ENCODE results near the gene ATP5F1E.

Gene ATP5F1E

DNA sequence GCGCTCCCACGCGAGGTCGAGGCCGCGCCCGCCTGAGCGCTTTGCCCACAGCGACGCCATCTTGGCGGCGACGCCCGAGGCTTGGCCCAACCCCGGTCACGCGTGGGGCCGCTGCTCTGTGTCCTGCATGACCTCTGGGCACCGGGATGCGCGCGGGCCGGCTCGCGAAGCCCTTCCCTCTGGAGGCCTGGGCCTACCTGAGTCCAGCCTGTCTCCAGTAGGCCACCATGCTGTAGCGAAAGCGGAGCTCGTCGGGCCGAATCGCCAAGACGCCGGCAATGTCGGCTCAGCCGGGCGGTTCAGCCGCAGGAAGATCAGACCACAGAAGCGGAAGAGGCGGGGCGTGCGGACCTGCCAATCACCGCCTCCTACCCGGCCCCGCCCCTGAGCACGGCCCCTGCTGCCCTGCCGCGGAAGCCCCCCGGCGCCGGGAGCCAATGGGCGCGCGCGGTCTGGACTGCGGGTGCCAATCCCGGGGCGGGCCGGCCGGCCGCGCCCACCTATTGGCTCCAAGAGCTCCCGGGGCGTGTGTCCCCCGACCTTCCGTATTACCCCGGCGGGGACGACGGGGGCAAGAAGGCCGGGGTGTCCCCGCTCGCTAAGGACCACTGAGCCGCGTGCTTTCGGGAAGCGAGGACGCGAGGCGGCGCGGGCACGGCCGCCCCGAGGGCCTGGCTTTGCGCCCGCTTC, at the start of gene ATP5F1E:
Gene ATP5F1E (minus strand): TSS at position 313 of the 690 bp plus-strand sequence. CDS start 84 bp downstream, at position 229.
- DNase-seq, result peak; percentile 94

DNA sequence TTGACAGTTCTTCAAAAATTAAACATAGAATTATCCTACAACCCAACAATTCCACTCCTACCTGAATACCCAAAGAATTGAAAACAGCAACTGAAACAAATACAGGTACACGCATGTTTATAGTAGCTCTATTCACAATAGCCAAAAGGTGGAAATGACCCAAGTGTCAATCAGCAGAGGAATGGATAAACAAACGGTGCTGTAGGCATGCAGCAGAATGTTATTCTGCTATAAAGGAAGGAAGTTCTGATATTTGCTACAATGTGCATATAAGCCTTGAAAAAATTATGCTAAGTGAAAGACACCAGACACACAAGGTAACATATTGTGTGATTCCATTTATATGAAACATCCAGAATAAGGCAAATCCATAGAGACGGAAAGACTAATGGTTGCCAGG, 48.9 kb upstream of the ATP5F1E start:
- no peak for DNase-seq

DNA sequence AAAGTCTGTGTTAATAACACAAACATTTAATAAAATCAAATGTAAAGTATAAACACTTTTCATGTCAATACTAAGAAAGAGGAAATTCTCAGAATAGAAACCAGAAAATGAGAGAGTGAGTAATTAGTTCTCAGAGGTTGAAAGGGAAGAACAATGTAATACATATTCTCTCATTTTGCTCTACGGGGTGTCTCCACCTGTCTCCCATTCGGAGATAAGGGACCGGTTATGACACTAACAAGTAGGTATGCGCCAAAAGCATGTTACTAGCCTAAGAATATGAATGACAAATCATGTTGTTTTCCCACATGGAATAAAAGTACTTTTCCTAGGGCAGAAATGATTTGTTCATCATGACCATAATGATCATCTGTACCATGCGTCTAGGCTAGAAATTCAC, 46.1 kb upstream of the ATP5F1E start:
- DNase-seq, result no peak

DNA sequence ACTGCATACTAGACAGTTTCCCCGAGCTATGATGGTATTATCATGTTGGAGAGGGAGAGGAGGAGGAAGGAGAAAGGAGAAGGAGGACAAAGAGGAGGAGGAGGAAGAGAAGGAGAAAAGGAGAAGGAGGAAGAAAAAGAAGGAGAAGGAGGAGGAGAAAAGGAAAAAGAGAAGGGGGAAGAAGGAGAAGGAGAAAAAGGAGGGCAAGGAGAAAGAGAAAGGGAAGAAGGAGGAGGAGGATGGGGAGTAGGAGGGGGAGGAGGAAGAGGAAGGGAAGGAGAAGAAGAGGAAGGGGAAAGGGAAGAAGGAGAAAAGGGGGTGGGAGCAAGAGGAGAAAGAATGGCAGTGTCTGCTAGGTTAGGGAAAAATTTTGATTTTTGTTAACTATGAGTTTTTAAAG, 45.6 kb upstream of the ATP5F1E start:
- no peak for DNase-seq

DNA sequence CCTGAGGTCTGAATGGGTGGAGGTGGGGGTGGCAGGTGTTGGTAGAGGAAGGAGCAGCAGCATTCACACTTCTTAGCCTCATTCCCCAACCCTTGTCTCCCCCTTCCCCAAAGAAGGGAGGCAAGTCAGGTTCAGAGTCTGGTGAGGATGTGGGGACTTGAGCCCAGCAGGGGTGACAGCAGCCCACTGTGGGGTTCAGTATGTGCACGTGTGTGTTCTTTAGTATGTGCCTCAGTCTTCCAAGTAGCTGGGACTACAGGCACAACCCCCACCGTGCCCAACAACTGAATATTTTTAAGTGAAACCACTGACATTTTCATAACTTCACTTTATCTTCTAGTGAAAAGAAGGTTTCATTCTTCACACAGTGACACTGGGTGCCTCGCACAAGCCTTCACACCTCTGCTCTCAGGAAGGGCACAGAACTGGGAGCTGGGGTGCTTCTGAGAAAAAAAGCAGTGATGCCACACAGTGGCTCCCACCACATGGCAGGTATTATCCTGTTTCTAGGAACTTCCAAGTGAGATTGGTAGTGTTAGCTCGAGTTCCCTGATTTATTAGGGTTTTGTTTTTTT, 43.9 kb upstream of the ATP5F1E start:
- no peak for DNase-seq

DNA sequence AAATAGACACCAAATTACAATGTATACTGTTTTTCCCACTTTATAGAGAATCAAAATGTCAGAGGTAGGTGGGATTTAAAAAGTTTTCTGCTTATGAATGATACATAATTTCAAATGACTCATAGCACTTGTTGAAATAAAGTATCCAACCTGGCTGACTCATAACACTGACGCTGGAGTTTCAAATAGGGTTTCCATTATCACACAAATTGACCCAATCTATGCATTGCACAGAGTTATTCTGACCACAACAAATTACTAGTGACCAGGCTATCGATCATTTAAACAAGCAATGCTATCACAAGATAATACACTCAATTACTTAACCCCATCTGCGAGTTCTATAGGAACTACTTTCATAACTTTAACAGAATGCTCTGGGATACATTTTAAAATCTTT, 42.3 kb upstream of the ATP5F1E start:
- DNase-seq, result no peak

DNA sequence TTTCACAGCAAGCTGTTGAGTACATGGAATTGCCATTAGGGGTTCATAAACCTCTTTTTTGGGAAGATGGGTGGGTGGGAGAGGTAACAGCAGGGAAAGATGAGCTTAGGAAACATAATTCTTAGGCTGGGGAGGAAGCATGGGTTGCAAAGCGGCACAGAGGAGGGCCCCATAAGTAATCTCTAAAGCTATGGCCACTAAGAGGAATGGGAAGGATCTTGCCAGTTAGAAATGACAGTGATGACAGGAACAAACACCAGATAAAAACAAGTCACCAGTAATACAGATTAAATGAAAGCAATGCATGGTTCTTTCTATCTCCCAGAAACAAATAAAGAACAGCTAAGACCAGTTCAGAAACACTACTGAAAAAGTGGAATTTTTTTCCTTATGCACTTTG, 41.4 kb upstream of the ATP5F1E start:
- DNase-seq, result no peak

DNA sequence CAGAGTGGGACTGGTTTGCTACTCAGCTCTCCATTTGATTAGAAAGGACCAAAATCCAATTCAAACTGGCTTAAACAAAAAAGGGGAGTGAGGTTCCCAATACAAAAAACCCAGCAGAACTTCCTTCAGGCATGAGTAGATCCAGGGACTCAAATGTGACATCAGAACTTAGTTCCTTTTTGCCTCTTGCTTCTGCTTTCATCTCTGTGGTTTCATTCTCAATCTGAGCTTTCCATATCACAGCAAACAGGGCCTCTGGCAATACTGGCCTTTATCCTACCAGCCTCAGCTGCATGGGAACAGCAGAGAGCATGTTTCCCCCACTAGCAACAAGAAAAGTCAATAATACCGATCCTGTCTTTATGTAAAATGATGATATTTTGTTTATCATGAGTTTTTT, 39.1 kb upstream of the ATP5F1E start:
- DNase-seq, result no peak

DNA sequence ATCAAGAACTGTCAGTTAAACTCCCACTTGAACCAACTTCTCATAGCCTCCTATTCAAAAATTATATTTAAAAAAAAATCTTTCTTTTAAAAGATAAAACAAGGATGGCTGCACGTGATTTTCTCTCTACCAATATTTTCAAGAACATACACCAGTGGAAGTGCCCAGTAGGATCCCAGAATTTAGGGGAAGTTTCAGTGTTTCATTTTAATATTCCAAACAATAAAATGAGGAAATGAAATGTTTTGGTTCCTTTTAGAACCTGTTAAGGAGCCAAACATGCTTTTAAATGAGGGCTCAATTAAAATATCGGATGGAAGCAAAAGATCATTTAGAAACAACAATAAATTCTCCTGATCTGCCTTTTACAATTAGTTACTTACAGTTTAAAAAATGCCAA, 36.9 kb upstream of the ATP5F1E start:
- DNase-seq, result no peak

DNA sequence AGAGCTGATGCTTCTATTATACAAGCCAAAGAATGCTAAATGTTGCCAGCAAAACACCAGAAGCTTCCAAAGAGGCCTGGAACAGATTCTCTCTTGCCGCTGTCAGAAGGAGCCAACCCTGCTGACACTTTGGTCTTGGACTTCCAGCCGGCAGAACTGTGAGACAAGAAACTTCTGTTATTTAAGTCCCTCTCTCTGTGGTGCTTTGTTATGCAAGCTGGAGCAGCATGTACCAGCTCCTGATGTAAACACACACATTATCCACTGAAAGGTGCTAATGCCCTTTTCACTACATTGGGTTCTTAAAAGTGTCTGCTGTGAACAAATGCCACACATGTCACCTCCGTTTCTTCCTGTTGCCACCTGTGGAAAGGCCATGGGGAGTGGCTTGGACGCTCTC, 36.4 kb upstream of the ATP5F1E start:
- no peak for DNase-seq

DNA sequence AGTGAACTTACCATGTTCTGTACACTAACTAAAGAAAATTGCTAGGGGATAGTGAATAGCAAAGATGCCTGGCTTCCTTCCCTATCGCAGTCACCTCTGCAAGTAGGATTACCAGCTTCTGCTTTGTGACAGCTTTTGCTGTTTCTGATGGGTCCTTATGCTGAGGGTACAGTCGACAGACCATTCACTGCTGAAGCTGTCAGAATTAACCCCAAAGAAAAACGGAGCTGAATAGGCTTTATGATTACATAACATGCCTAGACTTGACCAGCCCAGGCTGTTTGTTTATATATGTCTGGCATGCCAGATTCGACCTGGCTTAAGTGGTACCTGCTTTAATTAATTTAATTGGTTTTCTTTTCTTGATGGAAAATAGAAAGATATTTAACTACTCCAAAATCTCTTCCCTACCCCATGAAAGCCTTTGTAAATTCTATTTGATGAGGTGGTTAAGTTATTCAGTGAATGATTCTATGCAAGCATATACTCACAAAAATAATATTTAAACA, 32.1 kb upstream of the ATP5F1E start:
- no peak for DNase-seq

DNA sequence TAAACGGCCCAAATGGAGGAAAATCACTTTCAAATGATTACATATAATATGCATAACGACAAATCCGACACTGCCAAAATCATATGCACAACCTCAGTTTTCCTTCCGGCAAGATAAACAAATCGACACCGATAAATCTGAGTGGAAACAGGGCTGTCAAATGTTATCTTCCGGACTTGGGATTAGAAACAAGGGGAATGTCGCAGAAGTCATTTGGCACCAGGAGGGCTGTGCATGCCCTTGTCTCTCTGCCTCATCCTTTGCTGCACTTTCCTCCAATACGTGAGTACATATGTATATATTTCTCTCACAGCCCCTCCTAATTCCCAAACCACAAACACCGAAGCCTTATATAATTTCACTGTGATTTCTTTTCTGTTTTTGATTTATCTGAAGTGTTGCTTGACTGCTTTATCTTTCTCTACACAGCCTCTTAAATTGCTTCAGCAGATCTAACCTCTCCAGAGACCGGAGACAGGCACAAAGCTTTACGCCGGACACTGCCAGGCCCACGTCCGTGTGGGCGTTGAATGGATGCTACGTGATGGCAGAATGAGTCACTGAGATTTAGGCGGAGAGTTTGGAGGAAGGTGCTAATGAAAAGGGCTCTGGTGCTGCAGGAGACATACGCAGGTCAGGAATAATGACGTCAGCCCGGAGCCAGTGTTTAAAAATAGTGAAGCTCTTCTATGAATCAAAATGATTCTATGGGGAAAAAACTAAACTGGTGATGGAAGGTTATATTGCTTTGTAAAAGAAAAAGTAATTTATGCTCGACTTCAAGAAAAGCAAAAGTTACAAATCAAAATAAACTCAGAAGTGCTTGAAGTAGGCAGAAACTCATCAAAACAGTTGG, 31.5 kb upstream of the ATP5F1E start:
- DNase-seq, result no peak

DNA sequence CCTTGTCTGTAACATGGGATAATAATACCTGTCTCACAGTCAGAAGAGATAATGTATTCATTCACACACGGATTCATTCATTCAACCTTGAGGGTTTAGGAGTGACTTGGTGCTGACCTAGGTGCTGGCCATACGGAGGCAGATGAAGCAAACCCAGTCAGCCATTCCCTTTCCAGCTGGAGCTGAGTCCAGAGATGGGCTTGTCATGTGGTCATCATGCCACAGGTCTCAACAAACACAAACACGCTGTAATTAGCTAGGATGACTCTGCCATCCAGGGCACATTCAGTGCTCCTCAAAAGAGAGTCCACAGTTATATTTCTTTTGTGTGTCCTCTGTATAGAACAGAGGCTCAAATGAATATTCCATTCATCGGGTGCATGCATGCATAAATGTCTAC, 29.9 kb upstream of the ATP5F1E start:
- no peak for DNase-seq

DNA sequence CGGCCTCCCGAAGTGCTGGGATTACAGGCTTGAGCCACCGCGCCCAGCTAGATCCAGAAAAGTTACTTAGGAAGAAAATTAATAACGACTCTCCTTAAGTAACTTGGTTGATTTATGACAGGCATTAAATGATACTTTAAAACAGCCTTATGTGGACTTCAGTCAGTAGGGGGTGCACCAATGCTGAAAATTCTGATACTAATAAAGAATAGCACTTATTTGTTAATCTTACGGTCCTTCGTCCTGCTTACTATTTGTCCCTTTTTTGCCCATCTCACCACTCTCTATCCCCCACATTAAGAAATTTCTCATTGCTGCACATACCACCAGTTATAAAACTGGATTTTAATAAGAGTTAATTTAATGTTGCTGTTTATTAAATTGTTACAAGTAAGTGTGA, 23.2 kb upstream of the ATP5F1E start:
- DNase-seq, result no peak

DNA sequence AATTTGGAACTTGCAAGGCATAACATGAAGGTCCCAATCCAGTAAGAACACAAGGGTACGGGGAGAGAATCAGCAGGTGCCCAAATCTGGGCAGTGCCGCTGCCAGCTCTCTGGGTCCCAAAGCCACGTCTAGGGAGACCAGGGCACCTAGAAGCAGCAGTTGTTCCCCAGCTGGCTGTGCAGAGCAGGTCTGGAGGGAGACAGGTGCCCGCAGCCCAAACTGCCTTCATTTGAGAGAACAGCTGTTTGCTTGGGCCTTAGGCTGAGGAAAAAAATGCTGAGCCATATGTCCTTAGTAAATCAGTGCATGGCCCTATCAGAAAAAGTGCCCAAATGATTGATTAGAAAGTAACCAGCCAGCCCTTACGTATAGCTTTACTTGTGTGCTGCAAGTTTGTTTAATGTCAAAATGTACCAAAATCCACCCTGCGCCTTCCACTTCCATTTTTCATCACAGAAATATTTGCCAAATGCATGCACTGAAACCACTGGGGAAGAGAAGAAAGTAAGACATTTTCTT, 19.6 kb upstream of the ATP5F1E start:
- no peak for DNase-seq

DNA sequence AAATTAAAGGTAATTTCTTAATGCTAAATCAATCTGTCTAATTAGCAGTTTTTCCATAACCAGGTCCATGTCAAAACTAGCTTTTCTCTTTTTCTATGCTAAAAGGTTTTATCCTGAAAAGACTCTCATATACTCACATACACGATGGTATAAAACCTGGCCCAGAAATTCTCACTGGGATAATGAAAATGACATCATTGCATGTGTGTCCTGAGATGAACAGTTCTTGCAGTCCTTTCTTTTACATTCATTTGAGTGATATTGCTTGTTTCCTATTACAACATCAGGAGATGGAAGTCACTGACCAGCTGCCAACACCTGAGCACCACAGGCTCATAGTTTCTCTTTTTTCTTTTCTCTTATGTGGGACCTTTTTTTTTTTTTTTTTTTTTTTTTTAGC, 18.3 kb upstream of the ATP5F1E start:
- DNase-seq, result no peak

DNA sequence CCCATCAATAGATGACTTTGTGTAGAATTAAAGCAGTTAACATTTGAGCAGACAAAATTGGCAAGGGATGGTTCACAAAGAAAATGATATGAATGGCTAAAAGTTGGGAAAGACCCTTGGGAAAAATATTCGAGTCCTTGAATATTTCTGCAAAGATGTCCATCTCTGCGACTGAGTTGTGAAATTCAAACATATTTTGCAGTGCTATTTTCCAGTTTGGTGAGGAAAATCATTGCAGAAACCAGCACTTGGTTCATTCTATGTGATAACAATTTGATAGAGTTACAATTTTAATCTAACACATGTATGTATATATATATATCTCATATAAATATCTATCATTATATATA, 16.5 kb upstream of the ATP5F1E start:
- DNase-seq, result no peak

DNA sequence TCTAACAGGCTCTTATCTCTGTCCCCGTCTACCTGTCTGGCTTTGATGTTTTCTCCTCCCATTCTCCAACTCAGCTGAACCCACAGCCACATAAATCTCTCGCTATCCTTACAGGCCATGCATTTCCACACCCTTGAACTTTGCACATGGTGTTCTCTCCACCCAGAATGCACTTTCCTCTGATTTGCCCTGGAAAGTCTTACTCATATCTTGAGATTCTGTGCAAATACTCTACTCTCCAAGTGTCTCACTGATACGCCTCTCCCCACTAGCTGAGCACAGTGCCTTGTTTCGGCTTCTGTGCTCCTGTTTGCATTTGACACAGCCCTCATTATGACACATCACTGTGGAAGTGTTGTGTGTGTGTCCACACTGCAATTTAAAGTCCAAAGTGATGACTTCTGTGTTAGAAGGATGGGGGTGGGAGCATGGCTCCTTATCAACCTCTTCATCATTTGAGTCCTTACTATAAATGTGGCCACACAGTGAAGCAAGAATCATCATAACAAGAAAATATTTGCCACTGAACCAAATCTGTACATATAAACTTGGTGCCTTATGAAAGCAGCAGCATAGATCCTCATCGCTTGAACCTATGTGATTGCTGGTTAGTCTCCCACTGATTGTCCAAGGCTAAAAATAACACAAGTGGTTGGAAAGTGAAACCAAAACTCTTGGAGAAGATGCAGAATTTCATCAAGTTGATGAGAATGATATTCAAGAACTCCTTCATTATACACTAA, 16.0 kb upstream of the ATP5F1E start:
- DNase-seq, result no peak

DNA sequence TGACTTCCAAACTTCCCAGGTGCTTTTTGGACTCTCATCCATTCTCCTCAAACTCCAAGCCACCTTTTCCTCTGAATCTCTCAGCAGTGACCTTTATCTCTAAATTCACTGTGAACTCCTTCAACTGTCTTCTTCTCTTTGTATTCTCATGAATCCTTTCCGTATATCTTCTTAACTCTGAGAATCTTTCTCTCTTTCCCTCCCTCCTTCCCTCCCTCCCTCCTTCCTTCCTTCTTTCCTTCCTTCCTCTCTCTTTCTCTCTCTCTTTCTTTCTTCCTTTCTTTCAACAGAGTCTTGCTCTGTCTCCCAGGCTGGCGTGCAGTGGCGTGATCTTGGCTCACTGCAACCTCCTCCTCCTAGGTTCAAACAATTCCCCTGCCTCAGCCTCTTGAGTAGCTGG, 14.7 kb upstream of the ATP5F1E start:
- no peak for DNase-seq

DNA sequence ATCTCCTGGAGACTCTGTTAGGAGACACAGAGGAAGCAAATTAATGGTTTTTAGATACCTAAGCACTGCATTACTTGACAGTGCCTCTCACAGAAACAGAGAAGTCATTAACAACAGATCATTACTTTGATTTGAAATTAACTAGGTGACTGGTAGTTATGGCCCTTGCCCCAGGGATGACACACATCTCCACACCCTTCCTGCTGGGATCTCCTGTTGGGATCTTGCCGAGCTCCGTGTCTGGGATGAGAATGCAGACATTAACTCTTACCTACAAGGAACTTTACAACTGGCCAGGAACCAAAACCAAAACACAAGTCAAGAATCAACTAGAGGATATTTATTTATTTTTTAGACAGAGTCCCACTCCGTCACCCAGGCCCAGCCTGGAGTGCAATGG, 12.7 kb upstream of the ATP5F1E start:
- DNase-seq, result no peak

DNA sequence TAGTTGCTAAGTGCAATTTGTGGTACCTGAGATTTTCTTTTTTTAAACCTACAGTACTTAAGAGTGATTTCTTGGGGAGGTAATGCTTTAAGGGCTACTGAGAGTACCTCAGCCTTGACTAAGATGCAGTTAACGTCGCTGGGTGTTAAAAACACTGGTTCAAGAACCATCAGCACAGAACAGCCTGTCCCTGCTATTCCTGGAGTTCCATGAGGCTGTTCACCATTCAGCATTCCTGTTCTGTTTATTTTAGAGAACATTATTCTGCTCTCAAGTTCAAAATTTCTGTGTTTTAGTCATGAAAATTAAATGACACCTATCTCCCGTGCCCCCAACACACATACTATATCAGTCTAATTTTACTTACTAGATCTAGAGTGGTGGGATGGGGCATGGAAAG, 12.2 kb upstream of the ATP5F1E start:
- DNase-seq, result no peak

DNA sequence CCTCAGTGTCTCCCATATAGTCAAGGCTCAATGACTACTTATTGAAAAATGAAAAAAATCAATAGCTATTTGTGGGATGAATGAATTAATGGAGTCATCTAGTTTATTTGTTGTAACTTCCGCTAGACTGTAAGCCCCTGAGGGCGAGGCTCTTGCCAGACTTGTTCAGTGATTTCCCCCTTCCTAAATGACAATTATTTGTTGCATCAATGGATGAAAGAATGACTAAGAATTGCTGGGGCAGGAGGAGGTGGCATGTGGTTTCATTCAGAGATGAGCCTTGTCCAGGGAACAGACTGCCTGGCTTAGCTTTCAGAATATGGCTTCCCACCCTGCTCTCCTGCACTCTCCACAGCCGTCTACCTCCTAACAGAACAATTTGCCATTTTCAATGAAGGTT, 11.6 kb upstream of the ATP5F1E start:
- DNase-seq, result no peak

All from NCI-H1092 (cell line).